Embryonic facial prominence (tissue), 1 donor: ENCODE data around the gene UBE2J2.
A peak's percentile ranks its signal among the peaks of the same experiment; 100 is the strongest.

ENCODE experiments used
- DNase-seq: peaks from one replicate; pipeline ENCODE4 v3.0.0-alpha.2; 2016; ENCODE audit errors: extremely low spot score

UBE2J2 gene

GRCh38 chr1:1240822-1241587 is 32.6 kb downstream of the UBE2J2 start:
- no peak for DNase-seq

DNA sequence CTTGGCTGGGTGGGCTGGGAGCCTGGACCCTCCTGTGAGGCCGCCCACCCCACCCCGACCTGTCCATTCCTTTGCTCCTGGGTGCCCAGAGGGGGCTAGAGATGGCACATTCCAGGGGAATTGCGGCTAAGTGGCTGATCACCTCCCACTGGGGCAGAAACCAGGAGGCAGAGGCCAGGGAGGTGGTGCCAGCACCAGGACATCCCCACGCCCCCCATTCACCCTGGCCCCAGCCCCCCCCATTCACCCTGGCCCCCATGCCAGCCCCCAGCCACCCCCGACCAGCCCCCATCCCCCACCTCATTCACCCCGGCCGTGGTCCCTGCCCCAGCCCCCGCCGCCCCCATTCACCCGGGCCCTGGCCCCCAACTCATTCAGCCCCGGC is 33.3 kb downstream of the UBE2J2 start:
- no peak for DNase-seq

- DNase-seq, result no peak
Observed at GRCh38 chr1:1239614-1240347, 33.9 kb downstream of the UBE2J2 start.

- no peak for DNase-seq
Observed at GRCh38 chr1:1239227-1239613, 34.4 kb downstream of the UBE2J2 start.

DNA sequence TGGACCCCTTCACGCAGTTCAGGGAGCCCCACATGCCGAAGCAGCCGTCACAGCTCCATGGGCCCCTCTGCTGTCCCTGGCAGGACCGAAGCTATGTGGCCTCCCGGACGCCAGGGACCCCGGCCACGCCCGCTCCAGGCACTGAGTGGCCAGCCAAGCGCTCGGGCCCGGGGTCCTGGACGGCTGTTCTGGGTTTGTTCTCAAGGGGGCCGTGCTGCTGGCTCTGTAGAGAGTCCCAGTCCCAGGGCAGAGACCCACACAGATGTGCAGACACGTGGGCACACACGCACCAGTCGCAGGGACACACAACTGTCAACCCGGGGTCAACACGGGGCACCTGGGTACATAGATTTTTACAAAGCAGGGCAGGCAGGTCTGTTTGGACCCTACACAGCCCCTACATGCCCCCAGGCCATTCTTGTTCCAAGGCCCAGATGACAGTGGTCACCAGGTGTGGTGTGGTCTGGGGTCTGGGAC is 34.9 kb downstream of the UBE2J2 start:
- no peak for DNase-seq

DNA sequence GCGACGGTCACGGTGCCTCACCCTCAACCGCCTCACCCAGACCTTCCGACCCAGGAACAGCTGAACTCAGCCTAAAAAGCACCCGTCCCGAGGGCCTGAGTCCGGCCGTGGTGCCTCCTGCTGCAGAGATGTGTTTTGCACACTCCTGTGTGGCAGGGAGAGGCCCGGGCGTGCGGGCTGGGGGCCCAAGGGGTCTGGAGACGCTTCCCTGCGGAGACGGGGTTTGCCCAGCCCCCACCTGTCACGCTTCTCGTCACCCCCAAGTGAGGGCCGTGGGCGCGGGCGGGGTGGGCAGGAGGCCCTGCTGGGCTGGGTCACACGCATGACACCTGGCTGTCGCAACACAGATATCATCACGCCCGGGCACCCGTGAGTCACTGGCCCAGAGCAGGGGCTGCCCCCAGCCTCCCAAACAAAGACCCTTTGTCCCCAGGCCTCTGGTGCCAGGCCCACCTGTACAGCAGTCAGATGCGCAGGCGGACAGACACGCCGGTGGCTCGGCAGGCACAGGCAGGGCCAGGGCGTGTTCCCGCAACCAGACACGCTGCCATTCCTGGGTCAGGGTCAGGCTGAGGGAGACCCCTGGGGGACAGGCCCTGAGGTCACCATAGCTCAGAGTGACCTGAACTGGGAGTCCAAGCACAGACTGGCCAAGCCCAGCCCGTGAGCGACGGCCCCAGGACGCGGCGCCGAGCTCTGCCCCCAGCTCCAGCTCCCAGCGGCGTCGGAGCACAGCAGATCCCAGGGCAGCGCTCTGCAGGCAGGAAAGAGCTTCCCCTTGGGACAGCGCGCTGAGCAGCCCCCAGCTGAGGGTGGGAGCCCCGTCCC is 35.6 kb downstream of the UBE2J2 start:
- DNase-seq, result no peak

GRCh38 chr1:1236945-1237873 is 36.4 kb downstream of the UBE2J2 start:
- no peak for DNase-seq

- no peak for DNase-seq
Observed at GRCh38 chr1:1236176-1236763, 37.4 kb downstream of the UBE2J2 start.

- DNase-seq, result no peak
Observed at GRCh38 chr1:1235016-1235744, 38.5 kb downstream of the UBE2J2 start.

- DNase-seq, result no peak
Observed at GRCh38 chr1:1234180-1234808, 39.4 kb downstream of the UBE2J2 start.

DNA sequence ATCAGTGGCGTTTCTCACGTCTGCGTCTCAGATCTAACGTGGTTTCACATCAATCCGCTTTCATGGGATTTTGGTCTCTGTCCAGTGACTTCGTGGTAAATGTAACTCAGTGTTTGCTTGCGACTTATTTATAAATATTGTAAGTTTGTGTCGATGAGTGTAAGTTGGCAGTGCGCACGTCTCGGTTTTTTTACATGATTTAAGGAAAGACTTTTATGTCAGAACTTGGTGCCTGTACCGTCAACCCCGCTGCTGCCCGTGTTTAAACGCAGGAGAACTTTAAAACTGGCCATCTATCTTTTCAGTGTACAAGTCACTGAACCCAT is 40.1 kb downstream of the UBE2J2 start:
- no peak for DNase-seq

GRCh38 chr1:1232796-1233566 is 40.7 kb downstream of the UBE2J2 start:
- DNase-seq, result no peak

GRCh38 chr1:1232208-1232795 is 41.4 kb downstream of the UBE2J2 start, which contains the start of gene B3GALT6:
Gene B3GALT6, plus strand, starts transcription at chr1:1232237. Its CDS starts 42 bp downstream, at chr1:1232279.
- DNase-seq, result no peak

- peak; percentile 95 for DNase-seq
Observed at GRCh38 chr1:1231400-1232207, 42.0 kb downstream of the UBE2J2 start, which contains the start of gene SDF4. Gene SDF4, minus strand, starts transcription at chr1:1232001. Its CDS starts 3,229 bp downstream, at chr1:1228772.

GRCh38 chr1:1230656-1231399 is 42.8 kb downstream of the UBE2J2 start:
- DNase-seq, result no peak

- no peak for DNase-seq
Observed at GRCh38 chr1:1229770-1230169, 43.9 kb downstream of the UBE2J2 start.
